ENCODE measurements around the gene AMIGO1.

DNA sequence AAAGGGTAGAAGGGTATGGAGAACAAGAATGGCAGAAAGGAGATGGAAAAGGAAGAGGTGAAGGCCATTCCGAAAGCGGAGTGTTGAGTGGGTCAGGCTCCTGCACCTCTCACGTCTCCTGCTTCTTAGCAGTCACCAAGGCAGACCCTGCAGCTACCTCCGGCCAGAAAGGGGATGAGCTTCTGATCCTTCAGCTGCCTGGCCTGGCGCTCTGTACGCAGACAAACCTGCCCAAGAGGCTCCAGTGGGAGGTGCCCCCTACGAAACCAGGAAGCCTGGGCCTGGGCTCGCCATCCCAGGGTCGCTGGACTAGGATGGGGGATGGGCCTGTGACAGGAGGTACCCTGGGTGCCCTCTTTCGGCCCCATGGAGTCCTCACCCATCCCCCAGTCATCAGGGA, 33.1 kb upstream of the AMIGO1 start:
- no peak for TF ChIP-seq POLR2A (IDR thresholded peaks at IDR 0.05)
- TF ChIP-seq, protein P1, sequence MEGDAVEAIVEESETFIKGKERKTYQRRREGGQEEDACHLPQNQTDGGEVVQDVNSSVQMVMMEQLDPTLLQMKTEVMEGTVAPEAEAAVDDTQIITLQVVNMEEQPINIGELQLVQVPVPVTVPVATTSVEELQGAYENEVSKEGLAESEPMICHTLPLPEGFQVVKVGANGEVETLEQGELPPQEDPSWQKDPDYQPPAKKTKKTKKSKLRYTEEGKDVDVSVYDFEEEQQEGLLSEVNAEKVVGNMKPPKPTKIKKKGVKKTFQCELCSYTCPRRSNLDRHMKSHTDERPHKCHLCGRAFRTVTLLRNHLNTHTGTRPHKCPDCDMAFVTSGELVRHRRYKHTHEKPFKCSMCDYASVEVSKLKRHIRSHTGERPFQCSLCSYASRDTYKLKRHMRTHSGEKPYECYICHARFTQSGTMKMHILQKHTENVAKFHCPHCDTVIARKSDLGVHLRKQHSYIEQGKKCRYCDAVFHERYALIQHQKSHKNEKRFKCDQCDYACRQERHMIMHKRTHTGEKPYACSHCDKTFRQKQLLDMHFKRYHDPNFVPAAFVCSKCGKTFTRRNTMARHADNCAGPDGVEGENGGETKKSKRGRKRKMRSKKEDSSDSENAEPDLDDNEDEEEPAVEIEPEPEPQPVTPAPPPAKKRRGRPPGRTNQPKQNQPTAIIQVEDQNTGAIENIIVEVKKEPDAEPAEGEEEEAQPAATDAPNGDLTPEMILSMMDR (IDR thresholded peaks at IDR 0.05) = no peak

Measured in body of pancreas (tissue), 4 donors.